Brain microvascular endothelial cell (primary cell): ENCODE measurements around the gene ASB6.
A peak's percentile ranks its signal among the peaks of the same experiment; 100 is the strongest.
"Not testable (repeated sequence)": the region's sequence is repeated elsewhere in the genome, so short reads cannot be mapped to it uniquely, and the experiment has no call there.

Source experiments
- DNase-seq: peaks from one replicate; pipeline ENCODE4 v3.0.0-alpha.2; 2020
- H3K27ac ChIP-seq: fragments of 250-450 bp; sonication (Bioruptor Pico); 2 replicates; pipeline ENCODE4 v1.5.1; 2020; ENCODE audit warnings: mild to moderate bottlenecking, moderate library complexity
- H3K27me3 ChIP-seq: fragments of 250-450 bp; sonication (Bioruptor Pico); replicated peaks from 2 replicates; pipeline ENCODE4 v1.5.1; 2020; ENCODE audit warnings: mild to moderate bottlenecking
- H3K36me3 ChIP-seq: fragments of 250-450 bp; sonication (Bioruptor Pico); replicated peaks from 2 replicates; pipeline ENCODE4 v1.5.1; 2020; ENCODE audit warnings: mild to moderate bottlenecking
- H3K4me3 ChIP-seq: 2 replicates; pipeline ENCODE4 v1.5.1; 2011; ENCODE audit warnings: low read depth, mild to moderate bottlenecking, control low read depth, low read length, moderate library complexity
- in situ Hi-C: cut with HindIII; loops from 2 replicates; pipeline ENCODE4 v1.10.0; 2017; ENCODE audit warnings: low sequenced_read_pairs, low pct_ligation_motif_present
- TF ChIP-seq, protein P1 (sequence below): IDR thresholded peaks from 2 replicates; pipeline ENCODE4 v1.5.1; 2011; ENCODE audit warnings: low read depth, mild to moderate bottlenecking, moderate library complexity, low read length, control low read depth, inconsistent platforms; ENCODE audit errors: missing control alignments

Gene ASB6

DNA sequence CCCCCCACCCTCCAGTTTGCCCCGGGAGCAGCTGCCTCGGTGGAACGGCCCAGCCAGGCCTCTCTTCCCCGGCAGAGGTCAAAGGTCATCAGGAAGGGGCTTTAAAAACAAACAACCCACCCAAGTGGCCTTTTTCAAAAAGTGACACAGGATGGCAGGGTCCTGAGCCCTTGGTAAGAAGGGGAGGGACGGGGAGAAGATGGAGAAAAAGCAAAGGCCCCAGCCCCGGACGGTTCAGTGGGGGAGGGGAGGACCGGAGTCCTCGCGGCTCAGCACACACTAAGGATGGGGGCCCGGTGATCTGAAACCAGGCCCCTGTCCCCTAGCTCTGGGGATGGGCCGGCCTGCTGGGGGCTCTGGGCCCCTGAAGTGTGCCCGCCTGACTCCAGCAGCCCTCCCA lies 24.6 kb upstream of the ASB6 start:
- peaks cover 4% of the 10 kb centered on the region for H3K27me3 ChIP-seq
- H3K4me3 ChIP-seq, result no peak overlapping the region
- TF ChIP-seq, protein P1, sequence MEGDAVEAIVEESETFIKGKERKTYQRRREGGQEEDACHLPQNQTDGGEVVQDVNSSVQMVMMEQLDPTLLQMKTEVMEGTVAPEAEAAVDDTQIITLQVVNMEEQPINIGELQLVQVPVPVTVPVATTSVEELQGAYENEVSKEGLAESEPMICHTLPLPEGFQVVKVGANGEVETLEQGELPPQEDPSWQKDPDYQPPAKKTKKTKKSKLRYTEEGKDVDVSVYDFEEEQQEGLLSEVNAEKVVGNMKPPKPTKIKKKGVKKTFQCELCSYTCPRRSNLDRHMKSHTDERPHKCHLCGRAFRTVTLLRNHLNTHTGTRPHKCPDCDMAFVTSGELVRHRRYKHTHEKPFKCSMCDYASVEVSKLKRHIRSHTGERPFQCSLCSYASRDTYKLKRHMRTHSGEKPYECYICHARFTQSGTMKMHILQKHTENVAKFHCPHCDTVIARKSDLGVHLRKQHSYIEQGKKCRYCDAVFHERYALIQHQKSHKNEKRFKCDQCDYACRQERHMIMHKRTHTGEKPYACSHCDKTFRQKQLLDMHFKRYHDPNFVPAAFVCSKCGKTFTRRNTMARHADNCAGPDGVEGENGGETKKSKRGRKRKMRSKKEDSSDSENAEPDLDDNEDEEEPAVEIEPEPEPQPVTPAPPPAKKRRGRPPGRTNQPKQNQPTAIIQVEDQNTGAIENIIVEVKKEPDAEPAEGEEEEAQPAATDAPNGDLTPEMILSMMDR, result no peak
- in situ Hi-C loops, result no loop called here
- DNase-seq, result no peak
- H3K27ac ChIP-seq, result no peak overlapping the region
- H3K36me3 ChIP-seq, result no peaks in the 10 kb centered on the region

DNA sequence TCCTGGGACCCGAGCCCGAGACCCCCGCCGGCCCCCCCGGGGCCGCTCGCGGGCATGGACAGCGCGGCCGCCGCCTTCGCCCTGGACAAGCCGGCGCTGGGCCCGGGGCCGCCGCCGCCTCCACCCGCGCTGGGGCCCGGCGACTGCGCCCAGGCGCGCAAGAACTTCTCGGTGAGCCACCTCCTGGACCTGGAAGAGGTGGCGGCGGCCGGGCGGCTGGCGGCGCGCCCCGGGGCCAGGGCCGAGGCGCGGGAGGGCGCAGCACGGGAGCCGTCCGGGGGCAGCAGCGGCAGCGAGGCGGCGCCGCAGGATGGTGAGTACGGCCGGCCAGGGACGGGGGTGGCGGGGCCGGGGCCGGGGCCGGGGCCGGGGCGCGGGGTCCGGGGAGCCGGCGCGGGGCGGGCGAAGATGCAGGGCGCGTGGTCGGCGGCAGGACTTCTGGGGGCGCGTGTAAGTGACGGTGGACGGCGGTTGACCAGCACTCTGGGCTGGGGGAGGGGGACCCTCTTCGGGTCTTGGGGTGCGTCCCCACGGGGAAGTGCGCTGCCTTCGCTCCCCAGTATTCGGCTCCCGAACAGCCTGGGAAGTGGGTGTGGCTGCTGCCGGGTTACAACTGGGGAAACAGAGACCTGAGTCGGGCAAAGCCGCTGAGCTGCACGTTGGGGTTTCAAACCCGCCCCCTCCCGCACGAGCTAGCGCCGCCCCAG lies 24.0 kb upstream of the ASB6 start:
- H3K27ac ChIP-seq, result no peak overlapping the region
- H3K4me3 ChIP-seq, result peak overlapping the region; percentile 9
- in situ Hi-C loops, result no loop called here
- H3K36me3 ChIP-seq, result no peaks in the 10 kb centered on the region
- H3K27me3 ChIP-seq, result peaks cover 4% of the 10 kb centered on the region
- TF ChIP-seq, protein P1, result no peak
- DNase-seq, result no peak

DNA sequence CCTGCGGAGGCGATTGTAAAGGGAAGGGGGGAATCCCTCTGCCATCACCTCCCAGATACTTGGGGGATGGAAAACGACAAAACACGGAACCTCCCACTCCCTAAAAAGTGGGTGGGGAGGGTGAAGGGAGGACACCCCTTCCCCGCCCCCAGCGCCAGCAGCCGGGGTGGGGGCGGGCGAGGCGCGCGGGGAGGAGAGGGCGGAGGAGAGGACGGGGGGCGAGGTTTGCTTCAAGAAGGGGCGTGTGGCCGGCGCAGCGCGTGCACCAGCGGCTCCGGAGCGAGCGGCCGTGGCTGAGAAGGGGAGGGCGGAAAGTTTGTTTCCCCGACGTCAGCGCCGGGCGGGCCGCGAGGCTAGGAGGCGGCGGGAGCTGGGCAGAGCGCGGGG lies 23.4 kb upstream of the ASB6 start, which contains the start of gene PRRX2:
Gene PRRX2, plus strand, starts transcription at position 259 of the 387 bp plus-strand sequence. CDS start 221 bp downstream, outside the sequence.
- TF ChIP-seq, protein P1, result no peak
- no peaks in the 10 kb centered on the region for H3K36me3 ChIP-seq
- H3K4me3 ChIP-seq, result peak within 1 kb of the TSS; percentile 12
- no peak for DNase-seq
- peaks cover 4% of the 10 kb centered on the region for H3K27me3 ChIP-seq
- no peak within 1 kb of the TSS for H3K27ac ChIP-seq
- in situ Hi-C loops, result no loop called here

DNA sequence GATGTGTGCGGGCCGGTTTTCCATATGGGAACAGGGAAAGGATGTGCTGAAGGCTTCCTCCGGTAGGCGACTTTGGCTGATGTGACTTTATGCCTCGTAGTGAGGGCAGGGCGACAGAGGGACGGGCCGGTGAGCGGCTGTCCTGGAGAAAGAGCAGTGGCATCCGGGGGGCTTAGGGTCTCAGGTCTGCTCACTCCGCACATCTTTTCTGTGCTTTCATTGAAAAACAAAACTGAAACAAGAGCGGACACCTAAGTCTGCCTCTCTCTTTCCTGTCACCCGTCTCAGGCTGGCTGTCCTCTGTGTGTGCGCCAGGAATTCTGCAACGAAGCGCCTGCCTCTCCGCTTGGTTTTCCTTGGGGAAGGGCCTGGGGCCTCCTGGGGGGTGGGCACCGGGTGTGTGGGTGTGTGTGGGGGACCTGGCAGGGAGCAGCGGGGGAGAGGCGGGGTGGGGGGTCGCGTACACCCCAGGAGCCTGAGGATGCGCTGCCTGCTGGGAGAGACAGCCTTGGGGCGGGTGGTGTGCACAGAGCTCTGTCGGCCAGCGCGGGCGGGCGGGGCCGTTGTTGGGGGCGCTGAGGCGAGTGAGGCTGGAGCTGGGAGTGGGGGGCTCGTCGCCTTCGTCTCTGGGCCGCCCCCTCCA lies 22.9 kb upstream of the ASB6 start:
- peak overlapping the region; percentile 12 for H3K4me3 ChIP-seq

DNA sequence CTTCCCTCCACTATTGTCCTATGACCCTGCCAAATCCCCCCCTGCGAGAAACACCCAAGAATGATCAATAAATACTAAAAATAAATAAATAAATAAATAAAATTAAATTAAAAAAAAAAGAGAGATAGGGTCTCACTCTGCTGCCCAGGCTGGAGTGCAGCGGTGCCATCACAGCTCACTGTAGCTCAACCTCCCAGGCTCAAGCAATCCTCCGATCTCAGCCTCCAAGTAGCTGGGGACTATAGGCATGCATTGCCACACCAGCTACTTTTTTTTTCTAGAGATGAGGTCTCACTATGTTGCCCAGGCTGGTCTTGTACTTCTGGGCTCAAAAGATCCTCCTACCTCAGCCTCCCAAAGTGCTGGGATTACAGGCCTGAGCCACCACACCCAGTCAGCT lies 20.3 kb upstream of the ASB6 start:
- H3K27me3 ChIP-seq, in situ Hi-C loops, H3K4me3 ChIP-seq, DNase-seq, H3K27ac ChIP-seq, H3K36me3 ChIP-seq: not testable (repeated sequence)

More for the DNA sequence above, 22.9 kb upstream of the ASB6 start:
- Histone ChIP-seq H3K36me3 (no peaks in the 10 kb centered on the region), H3K27me3 (peaks cover 4% of the 10 kb centered on the region), H3K27ac (no peak overlapping the region)
- in situ Hi-C loops, result no loop called here
- no peak for DNase-seq
- TF ChIP-seq, protein P1, result no peak

DNA sequence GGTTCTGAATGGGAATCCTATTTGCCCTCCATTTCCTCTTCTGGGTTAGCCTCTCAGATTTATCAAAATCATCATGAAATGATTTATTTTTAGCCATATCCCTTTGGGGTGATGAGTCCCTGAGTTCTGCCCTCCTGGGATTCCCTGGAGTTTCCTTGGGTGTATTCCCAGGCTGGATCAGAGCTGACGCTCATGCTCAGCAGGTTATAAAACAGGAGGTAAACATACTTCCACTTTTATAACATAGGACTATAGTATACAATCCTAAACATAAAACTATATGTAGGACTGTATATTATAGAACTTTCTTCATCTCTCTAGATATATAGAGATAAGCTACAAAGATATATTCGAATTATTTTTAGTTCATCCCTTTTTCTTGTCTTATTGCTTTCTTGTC lies 19.1 kb upstream of the ASB6 start:
- TF ChIP-seq, protein P1, result no peak
- DNase-seq, result no peak
- H3K4me3 ChIP-seq, result no peak overlapping the region
- in situ Hi-C loops, result no loop called here
- H3K27me3 ChIP-seq, result peaks cover 4% of the 10 kb centered on the region
- no peaks in the 10 kb centered on the region for H3K36me3 ChIP-seq
- no peak overlapping the region for H3K27ac ChIP-seq
